Vagina (tissue), 2 donors: ENCODE measurements around the gene PIAS3.

ENCODE experiments used
- POLR2A ChIP-seq, 2 donors: fragments of 450-650 bp; IDR thresholded peaks; one replicate each; pipeline ENCODE4 v1.6.1; 2017; ENCODE audit warnings: antibody characterized with exemption in 2 of 2, mild to moderate bottlenecking in 2 of 2, moderate library complexity in 2 of 2
- POLR2AphosphoS5 ChIP-seq, 2 donors: sonication (generic); formaldehyde crosslinking; IDR thresholded peaks; one replicate each; pipeline ENCODE4 v1.9.0; 2017; ENCODE audit warnings: antibody characterized with exemption in 2 of 2, mild to moderate bottlenecking in 2 of 2, low read depth in 1 of 2; ENCODE audit not compliant: insufficient read depth in 1 of 2
- TF ChIP-seq, protein P1 (sequence below), 3 experiments: fragments of 450-650 bp in 2 of 3; fragments of 200-600 bp in 1 of 3; sonication (generic) in 1 of 3; IDR thresholded peaks; one replicate each; pipeline ENCODE4 v1.5.1; 2017 to 2019; ENCODE audit warnings: antibody characterized with exemption in 3 of 3, mild to moderate bottlenecking in 2 of 3, moderate library complexity in 2 of 3

DNA sequence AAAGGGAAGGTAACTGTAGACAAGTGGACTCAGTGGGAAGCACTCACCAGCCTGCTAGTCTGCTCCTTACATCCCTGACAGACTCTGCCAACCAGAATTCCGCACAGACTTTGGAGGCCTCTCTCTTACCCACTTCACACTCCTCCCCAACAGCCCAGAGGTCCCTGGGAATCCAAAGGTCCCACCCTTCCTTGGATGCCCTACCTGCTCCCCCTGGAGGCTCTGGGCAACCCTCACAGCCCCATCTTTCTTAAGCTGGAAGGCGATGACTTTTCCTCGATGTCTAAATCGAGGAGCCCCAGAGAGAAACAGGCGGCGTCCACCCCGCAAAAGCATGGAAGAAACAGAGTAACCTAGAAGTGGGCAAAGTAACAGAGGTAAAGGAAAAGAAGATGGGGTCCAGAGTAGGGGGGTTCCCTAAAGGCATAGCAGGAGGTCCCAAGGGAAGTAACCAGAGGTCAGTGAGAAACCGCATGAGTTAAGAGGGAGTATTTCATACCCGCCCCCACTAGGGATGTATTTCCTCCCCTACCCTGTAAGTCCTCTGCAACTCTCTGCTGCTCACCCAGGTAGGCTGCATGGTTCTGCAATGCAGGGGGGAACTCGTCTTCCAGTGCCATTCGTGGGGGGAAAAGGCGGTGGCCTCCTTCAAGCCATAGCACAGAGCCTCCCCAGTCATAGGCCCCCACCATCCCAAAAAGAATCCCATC lies 42.6 kb upstream of the PIAS3 start:
- TF ChIP-seq, protein P1, sequence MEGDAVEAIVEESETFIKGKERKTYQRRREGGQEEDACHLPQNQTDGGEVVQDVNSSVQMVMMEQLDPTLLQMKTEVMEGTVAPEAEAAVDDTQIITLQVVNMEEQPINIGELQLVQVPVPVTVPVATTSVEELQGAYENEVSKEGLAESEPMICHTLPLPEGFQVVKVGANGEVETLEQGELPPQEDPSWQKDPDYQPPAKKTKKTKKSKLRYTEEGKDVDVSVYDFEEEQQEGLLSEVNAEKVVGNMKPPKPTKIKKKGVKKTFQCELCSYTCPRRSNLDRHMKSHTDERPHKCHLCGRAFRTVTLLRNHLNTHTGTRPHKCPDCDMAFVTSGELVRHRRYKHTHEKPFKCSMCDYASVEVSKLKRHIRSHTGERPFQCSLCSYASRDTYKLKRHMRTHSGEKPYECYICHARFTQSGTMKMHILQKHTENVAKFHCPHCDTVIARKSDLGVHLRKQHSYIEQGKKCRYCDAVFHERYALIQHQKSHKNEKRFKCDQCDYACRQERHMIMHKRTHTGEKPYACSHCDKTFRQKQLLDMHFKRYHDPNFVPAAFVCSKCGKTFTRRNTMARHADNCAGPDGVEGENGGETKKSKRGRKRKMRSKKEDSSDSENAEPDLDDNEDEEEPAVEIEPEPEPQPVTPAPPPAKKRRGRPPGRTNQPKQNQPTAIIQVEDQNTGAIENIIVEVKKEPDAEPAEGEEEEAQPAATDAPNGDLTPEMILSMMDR (IDR thresholded peaks at IDR 0.05): no peak
- TF ChIP-seq POLR2AphosphoS5 (IDR thresholded peaks at IDR 0.05; ENCODE audit: insufficient read depth in 1 of 2, low read depth in 1 of 2): no peak
- no peak for TF ChIP-seq POLR2A (IDR thresholded peaks at IDR 0.05)
